Measurements from ENCODE around the gene TRPM3.

GRCh38 chr9:70588999-70589398 is 532.4 kb downstream of the TRPM3 start:
- TF ChIP-seq POLR2AphosphoS5 (IDR thresholded peaks at IDR 0.05) (no peak), CTCF (IDR thresholded peaks at IDR 0.05) (no peak), POLR2A (IDR thresholded peaks at IDR 0.05) (no peak), EP300 (IDR thresholded peaks at IDR 0.05) (no peak)
